GM23338 (cell line): ENCODE data around the gene DCAKD. TPM values are rescaled to one million over a fixed set of nuclear protein-coding genes. Genes with fewer than 3 reads are reported as not detected.

Experiments used
- ATAC-seq: fragments of 200-7000 bp; cut with Tn5 transposase; 3 replicates; pipeline ENCODE4 v1.9.1; 2020
- DNase-seq: peaks from one replicate; pipeline ENCODE4 v3.0.0-alpha.2; 2015; ENCODE audit warnings: low spot score
- H2AFZ ChIP-seq: fragments of 200-600 bp; sonication (generic); 2 replicates; pipeline ENCODE4 v1.8.0; 2016; ENCODE audit warnings: antibody characterized with exemption, mild to moderate bottlenecking, moderate library complexity
- H3F3A ChIP-seq: fragments of 200-600 bp; sonication (generic); replicated peaks from 2 replicates; pipeline ENCODE4 v1.8.0; 2017; ENCODE audit warnings: antibody characterized with exemption, mixed run types, low read depth
- H3K27ac ChIP-seq: fragments of 200-600 bp; sonication (generic); 2 replicates; pipeline ENCODE4 v1.6.1; 2016; ENCODE audit warnings: low read depth
- H3K27me3 ChIP-seq: fragments of 200-600 bp; sonication (generic); 2 replicates; pipeline ENCODE4 v1.8.0; 2016; ENCODE audit warnings: mild to moderate bottlenecking, mixed run types, moderate library complexity; ENCODE audit not compliant: insufficient read depth
- H3K36me3 ChIP-seq: fragments of 200-600 bp; sonication (generic); 2 replicates; pipeline ENCODE4 v1.8.0; 2016; ENCODE audit warnings: mild to moderate bottlenecking; ENCODE audit not compliant: insufficient read depth
- H3K4me1 ChIP-seq: fragments of 200-600 bp; sonication (generic); 2 replicates; pipeline ENCODE4 v1.8.0; 2016; ENCODE audit warnings: mild to moderate bottlenecking, moderate library complexity; ENCODE audit not compliant: insufficient read depth
- H3K4me2 ChIP-seq: fragments of 200-600 bp; sonication (generic); 2 replicates; pipeline ENCODE4 v1.7.1; 2017; ENCODE audit warnings: mixed run types
- H3K4me3 ChIP-seq: fragments of 200-600 bp; sonication (generic); 2 replicates; pipeline ENCODE4 v1.6.1; 2016; ENCODE audit warnings: mixed run types
- H3K79me2 ChIP-seq: fragments of 200-600 bp; sonication (generic); replicated peaks from 2 replicates; pipeline ENCODE4 v1.8.0; 2017; ENCODE audit warnings: mild to moderate bottlenecking; ENCODE audit not compliant: insufficient read depth
- H3K9me2 ChIP-seq: fragments of 200-600 bp; sonication (generic); 2 replicates; pipeline ENCODE4 v1.8.0; 2017; ENCODE audit not compliant: insufficient read depth
- H4K20me1 ChIP-seq: fragments of 200-600 bp; sonication (generic); replicated peaks from 2 replicates; pipeline ENCODE4 v1.8.0; 2017; ENCODE audit warnings: mild to moderate bottlenecking; ENCODE audit not compliant: insufficient read depth
- H3K27ac Mint-ChIP-seq: 2 replicates; pipeline ENCODE4 v1.8.0; 2020; ENCODE audit warnings: inconsistent platforms, mild to moderate bottlenecking, moderate library complexity, mixed read lengths
- H3K27me3 Mint-ChIP-seq: 3 replicates; pipeline ENCODE4 v1.8.0; 2022; ENCODE audit warnings: low read depth, mild to moderate bottlenecking, moderate library complexity, mixed read lengths, inconsistent platforms; ENCODE audit not compliant: insufficient read depth, poor library complexity
- H3K36me3 Mint-ChIP-seq: 3 replicates; pipeline ENCODE4 v1.8.0; 2021; ENCODE audit warnings: low read depth, mild to moderate bottlenecking, inconsistent platforms, moderate library complexity, mixed read lengths
- H3K4me1 Mint-ChIP-seq: 3 replicates; pipeline ENCODE4 v1.8.0; 2020; ENCODE audit warnings: mild to moderate bottlenecking, inconsistent platforms, mixed read lengths
- H3K4me3 Mint-ChIP-seq: 3 replicates; pipeline ENCODE4 v1.8.0; 2021; ENCODE audit warnings: moderate library complexity, mild to moderate bottlenecking, inconsistent platforms, mixed read lengths
- H3K9me3 Mint-ChIP-seq: 3 replicates; pipeline ENCODE4 v1.8.0; 2020; ENCODE audit warnings: moderate library complexity, mild to moderate bottlenecking, inconsistent platforms, mixed read lengths
- CREB1 ChIP-seq: fragments of 250-450 bp; sonication (Bioruptor Pico); IDR thresholded peaks from 2 replicates; pipeline ENCODE4 v1.5.0; 2020; ENCODE audit warnings: low read depth, mild to moderate bottlenecking, moderate library complexity
- EZH2 ChIP-seq: fragments of 200-600 bp; sonication (generic); IDR thresholded peaks from one replicate; pipeline ENCODE4 v1.8.0; 2017; ENCODE audit warnings: antibody characterized with exemption, mild to moderate bottlenecking, low read depth; ENCODE audit not compliant: unreplicated experiment
- EZH2phosphoT487 ChIP-seq: fragments of 200-600 bp; sonication (generic); IDR thresholded peaks from one replicate; pipeline ENCODE4 v1.8.1; 2018; ENCODE audit warnings: antibody characterized with exemption; ENCODE audit not compliant: unreplicated experiment
- JUNB ChIP-seq: IDR thresholded peaks from one replicate; pipeline ENCODE4 v1.6.1; 2016; ENCODE audit warnings: antibody characterized with exemption; ENCODE audit not compliant: unreplicated experiment
- POLR2AphosphoS5 ChIP-seq: IDR thresholded peaks from 2 replicates; pipeline ENCODE4 v1.6.1; 2016; ENCODE audit warnings: antibody characterized with exemption, low read depth
- STAT1 ChIP-seq: IDR thresholded peaks from one replicate; pipeline ENCODE4 v1.6.1; 2016; ENCODE audit warnings: antibody characterized with exemption; ENCODE audit not compliant: unreplicated experiment
- ZNF331 ChIP-seq: fragments of 250-450 bp; sonication (Bioruptor Pico); IDR thresholded peaks from 2 replicates; pipeline ENCODE4 v1.5.0; 2020; ENCODE audit warnings: low read depth, mild to moderate bottlenecking, moderate library complexity
- polyA plus RNA-seq: library from polyadenylated mRNA; unstranded; fragments of >200 nt; fragmentation: Nextera tagmentation; extraction: Ambion mirVana; gene quantifications from 2 replicates; pipeline ENCODE4 v1.2.1, GENCODE V29; 2016
- total RNA-seq: library from RNA; depleted of rRNA; stranded (reverse); fragments of >200 nt; shearing (Covaris generic); gene quantifications from 2 replicates; pipeline ENCODE4 v1.2.3, GENCODE V29; 2014
- TF ChIP-seq, protein P1 (sequence below): IDR thresholded peaks from 2 replicates; pipeline ENCODE4 v1.6.1; 2016; ENCODE audit warnings: antibody characterized with exemption
- TF ChIP-seq, protein P2 (sequence below), 2 experiments: fragments of 200-600 bp in 1 of 2; sonication (generic) in 1 of 2; conservative IDR thresholded peaks; 2 replicates each; pipeline versions ENCODE4 v1.5.1 to v1.6.1; 2016 to 2017; ENCODE audit warnings: antibody characterized with exemption in 2 of 2, low read depth in 2 of 2, mild to moderate bottlenecking in 2 of 2, moderate library complexity in 1 of 2
- TF ChIP-seq, protein P3 (sequence below): IDR thresholded peaks from one replicate; pipeline ENCODE4 v1.6.1; 2018; ENCODE audit warnings: antibody characterized with exemption; ENCODE audit not compliant: unreplicated experiment

DCAKD gene
- total and polyA plus RNA-seq, 2 experiments from 2014 or later: 23.7 to 57.2 TPM

DNA sequence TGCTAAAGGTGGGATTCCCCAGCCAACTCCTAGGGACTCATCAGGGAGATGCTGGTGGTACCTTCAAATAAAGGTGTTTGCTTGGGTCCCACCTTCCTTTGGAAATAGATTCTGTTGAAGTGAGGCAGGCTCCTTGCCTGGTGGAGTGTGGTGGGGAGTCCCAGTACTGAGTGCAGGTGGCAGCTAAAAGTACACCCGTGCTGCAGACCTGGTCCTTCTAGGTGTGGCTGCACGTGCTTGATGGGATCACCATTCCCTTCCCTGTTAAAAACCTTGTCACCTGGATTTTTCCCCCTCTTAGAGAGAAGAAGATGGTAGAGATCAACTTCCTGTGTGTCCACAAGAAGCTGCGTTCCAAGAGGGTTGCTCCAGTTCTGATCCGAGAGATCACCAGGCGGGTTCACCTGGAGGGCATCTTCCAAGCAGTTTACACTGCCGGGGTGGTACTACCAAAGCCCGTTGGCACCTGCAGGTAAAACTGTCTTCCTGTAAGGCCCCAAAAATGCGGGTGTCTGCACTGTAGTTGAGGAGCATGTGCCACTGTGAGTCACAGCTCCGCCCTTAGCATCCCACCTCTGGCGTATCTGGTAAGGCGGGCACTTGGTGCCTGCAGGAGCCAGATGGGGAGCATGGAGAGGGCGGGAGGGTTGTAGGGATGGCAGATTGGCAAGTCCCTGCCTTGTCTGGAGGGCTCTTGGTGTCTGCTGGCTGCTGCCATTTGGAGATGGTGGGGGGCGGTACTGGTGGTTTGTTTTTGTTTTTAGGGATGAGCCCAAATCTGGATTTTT is 46.8 kb upstream of the DCAKD start (continued):
- TF ChIP-seq EZH2 (no peak), ZNF331 (no peak), STAT1 (no peak), EZH2phosphoT487 (no peak), JUNB (no peak), POLR2AphosphoS5 (no peak), CREB1 (CRISPR knock-in tag) (no peak)
- TF ChIP-seq, protein P1, sequence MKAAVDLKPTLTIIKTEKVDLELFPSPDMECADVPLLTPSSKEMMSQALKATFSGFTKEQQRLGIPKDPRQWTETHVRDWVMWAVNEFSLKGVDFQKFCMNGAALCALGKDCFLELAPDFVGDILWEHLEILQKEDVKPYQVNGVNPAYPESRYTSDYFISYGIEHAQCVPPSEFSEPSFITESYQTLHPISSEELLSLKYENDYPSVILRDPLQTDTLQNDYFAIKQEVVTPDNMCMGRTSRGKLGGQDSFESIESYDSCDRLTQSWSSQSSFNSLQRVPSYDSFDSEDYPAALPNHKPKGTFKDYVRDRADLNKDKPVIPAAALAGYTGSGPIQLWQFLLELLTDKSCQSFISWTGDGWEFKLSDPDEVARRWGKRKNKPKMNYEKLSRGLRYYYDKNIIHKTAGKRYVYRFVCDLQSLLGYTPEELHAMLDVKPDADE: no peak
- TF ChIP-seq, protein P2, sequence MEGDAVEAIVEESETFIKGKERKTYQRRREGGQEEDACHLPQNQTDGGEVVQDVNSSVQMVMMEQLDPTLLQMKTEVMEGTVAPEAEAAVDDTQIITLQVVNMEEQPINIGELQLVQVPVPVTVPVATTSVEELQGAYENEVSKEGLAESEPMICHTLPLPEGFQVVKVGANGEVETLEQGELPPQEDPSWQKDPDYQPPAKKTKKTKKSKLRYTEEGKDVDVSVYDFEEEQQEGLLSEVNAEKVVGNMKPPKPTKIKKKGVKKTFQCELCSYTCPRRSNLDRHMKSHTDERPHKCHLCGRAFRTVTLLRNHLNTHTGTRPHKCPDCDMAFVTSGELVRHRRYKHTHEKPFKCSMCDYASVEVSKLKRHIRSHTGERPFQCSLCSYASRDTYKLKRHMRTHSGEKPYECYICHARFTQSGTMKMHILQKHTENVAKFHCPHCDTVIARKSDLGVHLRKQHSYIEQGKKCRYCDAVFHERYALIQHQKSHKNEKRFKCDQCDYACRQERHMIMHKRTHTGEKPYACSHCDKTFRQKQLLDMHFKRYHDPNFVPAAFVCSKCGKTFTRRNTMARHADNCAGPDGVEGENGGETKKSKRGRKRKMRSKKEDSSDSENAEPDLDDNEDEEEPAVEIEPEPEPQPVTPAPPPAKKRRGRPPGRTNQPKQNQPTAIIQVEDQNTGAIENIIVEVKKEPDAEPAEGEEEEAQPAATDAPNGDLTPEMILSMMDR (conservative IDR thresholded peaks at IDR 0.05; ENCODE audit: low read depth in 2 of 2): no peak
- TF ChIP-seq, protein P3, sequence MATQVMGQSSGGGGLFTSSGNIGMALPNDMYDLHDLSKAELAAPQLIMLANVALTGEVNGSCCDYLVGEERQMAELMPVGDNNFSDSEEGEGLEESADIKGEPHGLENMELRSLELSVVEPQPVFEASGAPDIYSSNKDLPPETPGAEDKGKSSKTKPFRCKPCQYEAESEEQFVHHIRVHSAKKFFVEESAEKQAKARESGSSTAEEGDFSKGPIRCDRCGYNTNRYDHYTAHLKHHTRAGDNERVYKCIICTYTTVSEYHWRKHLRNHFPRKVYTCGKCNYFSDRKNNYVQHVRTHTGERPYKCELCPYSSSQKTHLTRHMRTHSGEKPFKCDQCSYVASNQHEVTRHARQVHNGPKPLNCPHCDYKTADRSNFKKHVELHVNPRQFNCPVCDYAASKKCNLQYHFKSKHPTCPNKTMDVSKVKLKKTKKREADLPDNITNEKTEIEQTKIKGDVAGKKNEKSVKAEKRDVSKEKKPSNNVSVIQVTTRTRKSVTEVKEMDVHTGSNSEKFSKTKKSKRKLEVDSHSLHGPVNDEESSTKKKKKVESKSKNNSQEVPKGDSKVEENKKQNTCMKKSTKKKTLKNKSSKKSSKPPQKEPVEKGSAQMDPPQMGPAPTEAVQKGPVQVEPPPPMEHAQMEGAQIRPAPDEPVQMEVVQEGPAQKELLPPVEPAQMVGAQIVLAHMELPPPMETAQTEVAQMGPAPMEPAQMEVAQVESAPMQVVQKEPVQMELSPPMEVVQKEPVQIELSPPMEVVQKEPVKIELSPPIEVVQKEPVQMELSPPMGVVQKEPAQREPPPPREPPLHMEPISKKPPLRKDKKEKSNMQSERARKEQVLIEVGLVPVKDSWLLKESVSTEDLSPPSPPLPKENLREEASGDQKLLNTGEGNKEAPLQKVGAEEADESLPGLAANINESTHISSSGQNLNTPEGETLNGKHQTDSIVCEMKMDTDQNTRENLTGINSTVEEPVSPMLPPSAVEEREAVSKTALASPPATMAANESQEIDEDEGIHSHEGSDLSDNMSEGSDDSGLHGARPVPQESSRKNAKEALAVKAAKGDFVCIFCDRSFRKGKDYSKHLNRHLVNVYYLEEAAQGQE: no peak

DNA sequence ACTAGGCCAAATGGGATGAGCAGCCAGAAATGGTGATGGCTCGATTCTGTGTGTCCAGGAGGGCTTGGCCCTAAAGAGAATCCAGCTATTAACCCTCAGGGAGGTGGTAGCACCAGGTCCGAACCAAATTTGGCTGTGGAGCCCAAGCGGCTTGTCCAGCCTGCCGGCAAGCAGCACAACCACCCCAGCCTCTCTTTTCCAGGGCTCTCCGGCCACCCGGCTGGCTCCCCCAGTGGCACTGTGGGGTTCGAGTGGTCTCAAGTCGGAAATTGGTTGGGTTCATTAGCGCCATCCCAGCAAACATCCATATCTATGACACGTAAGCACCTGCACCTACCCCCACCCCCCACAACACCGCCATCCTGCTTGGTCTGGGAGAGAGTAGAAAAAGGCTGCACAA is 45.5 kb upstream of the DCAKD start:
- Histone ChIP-seq H4K20me1 (peaks cover 28% of the 10 kb centered on the region), H3K9me2 (no peaks in the 10 kb centered on the region), H3F3A (peaks cover 24% of the 10 kb centered on the region), H3K27ac (no peak overlapping the region), H2AFZ (no peak overlapping the region), H3K4me1 (no peaks in the 10 kb centered on the region), H3K4me3 (no peak overlapping the region), H3K4me2 (no peak overlapping the region), H3K36me3 (peaks cover 50% of the 10 kb centered on the region), H3K27me3 (no peaks in the 10 kb centered on the region), H3K79me2 (no peaks in the 10 kb centered on the region)
- Mint-ChIP-seq H3K4me1 (peaks cover 6% of the 10 kb centered on the region), H3K9me3 (no peaks in the 10 kb centered on the region), H3K27me3 (peaks cover 7% of the 10 kb centered on the region), H3K4me3 (no peak overlapping the region), H3K27ac (no peak overlapping the region), H3K36me3 (peaks cover 79% of the 10 kb centered on the region)
- ATAC-seq (no peak), DNase-seq (no peak)
- TF ChIP-seq CREB1 (CRISPR knock-in tag): no peak
- TF ChIP-seq POLR2AphosphoS5: no peak
- TF ChIP-seq, protein P3: no peak
- TF ChIP-seq, protein P1: no peak
